GM12873 (cell line): ENCODE data around the gene OAF.

Source experiments
- TF ChIP-seq, protein P1 (sequence below): IDR thresholded peaks from 2 replicates; pipeline ENCODE4 v1.5.1; 2012; ENCODE audit warnings: low read depth, mild to moderate bottlenecking, moderate library complexity, low read length, control low read depth; ENCODE audit not compliant: insufficient read depth; ENCODE audit errors: missing control alignments

OAF gene

DNA sequence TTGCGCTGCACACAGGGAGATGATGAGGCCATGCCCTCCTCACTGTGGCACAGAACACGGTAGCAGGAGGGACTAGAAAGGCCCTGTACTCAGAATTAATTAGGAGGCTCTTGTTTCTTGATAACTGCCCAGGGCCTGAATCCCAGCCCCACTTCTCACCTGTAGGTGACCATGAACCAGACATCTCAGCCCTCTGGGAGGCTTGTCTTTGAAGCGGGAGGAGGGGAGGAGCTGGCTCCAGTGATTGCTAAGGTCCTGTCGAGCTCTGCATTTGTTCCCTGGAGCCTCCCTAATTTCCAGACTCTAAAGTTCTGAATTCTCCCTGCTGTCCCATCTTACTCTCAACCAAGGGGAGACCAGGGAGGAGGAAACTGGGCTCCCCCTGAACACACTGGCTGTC, 19.8 kb upstream of the OAF start:
- TF ChIP-seq, protein P1, sequence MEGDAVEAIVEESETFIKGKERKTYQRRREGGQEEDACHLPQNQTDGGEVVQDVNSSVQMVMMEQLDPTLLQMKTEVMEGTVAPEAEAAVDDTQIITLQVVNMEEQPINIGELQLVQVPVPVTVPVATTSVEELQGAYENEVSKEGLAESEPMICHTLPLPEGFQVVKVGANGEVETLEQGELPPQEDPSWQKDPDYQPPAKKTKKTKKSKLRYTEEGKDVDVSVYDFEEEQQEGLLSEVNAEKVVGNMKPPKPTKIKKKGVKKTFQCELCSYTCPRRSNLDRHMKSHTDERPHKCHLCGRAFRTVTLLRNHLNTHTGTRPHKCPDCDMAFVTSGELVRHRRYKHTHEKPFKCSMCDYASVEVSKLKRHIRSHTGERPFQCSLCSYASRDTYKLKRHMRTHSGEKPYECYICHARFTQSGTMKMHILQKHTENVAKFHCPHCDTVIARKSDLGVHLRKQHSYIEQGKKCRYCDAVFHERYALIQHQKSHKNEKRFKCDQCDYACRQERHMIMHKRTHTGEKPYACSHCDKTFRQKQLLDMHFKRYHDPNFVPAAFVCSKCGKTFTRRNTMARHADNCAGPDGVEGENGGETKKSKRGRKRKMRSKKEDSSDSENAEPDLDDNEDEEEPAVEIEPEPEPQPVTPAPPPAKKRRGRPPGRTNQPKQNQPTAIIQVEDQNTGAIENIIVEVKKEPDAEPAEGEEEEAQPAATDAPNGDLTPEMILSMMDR = no peak

DNA sequence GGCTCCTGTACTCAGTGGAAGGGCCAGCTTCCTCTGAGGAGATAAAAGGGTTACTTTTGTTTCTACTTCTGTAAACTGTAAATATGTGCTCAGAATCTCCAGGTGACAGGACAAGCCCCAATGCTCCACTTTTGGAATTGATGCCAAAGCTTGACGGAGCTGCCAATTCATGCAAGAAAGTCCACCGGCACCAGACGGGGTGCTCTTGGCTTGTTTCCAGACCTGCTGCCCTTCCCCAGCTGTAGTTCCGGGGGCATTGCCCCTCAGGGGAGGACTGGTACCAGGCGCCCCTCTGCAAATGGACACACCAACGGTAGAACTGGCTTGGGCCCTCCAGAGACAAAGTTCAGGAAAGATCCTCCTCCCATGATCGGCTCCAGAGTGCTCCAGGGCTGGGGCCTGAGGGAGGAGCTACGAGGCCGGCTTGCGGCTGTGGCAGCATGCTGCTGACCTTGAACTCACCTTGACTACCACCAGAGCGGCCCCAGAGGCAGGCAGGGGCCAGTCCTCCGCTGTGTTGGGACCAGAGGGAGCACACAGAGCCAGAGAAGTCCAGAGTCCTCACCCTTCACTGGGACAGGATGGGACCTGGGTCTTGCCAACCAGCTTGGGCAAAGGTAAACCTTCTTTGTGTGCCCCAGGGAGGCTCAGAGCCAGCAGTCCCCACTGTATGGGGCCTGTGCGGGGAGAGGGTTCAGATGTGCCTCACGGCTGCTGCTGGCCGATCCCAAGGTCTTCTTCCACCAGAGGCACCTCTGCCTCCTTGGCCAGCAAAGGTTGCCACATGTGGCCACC, 17.8 kb upstream of the OAF start:
- TF ChIP-seq, protein P1 = no peak

DNA sequence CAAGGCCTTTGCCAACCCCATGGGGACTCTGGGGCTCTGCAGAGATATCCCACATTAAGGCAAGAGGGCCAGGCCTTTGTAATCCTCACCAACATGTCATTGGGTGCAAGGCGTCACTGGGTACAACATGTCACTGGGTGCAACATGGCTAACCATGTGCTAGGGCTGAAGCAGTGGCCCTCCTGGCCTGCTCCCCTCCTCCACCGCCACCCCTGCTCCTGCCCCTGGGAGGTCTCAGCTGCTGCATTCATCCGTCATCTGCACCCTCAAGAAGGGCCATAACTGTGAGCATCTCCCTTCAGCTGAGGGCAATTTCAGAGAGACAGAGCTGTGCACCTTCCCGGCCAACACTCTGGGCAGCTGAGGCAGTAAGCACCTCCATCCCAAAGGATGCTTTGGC, 16.7 kb upstream of the OAF start:
- TF ChIP-seq, protein P1 = no peak

DNA sequence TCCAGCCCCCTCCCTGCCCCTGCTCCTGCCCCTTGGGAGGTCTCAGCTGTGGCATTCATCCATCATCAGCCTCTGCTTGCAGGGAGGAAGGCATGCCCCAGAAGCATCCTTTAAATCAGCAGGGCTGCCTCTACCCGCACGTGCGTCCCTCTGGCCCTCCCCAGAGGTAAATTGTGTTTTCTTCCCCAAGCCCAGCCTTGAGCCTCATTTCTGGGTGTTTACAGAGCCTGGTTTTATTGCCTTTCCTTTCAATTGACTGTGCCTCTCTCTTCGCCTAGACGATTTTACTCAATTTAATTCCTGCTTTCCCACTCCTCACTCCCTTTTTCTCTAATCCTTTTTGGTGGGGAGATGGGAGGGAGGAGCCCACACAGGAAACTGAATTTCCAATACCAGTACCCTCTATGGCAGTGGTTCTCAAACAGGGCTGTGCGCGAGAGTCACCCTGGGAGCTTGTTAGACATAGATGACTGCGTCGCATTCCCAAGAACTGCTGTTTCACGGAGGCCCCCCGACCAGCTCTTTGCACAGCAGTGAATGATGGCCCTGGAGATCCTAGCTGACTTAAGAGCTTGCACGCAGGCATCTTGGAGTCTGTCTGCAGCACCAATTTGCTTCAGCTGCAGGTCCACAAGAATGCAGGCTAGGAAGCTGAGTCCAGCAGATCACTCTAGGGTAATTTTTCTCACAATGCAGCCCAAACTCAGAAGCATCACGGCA, 15.1 kb upstream of the OAF start:
- TF ChIP-seq, protein P1 = no peak

DNA sequence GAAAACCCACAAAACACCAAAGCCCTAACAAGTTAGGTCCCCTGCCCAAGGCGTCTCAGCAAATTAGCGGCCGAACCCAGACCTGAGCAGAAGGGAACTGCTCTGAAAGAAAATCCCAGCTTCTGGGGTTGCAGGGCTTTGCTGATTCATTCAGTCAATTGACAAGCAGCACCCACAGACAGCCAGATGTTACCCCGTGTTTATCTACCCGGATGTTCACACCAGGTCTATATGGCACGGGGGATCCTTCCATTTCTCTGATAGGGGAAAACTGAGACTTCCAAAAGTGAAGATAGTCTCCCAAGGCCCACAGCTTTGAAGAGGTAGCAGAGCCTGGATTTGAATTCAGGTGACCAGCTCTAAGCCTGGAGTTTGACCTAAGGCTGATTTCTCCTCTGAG, 14.0 kb upstream of the OAF start:
- TF ChIP-seq, protein P1 = no peak

DNA sequence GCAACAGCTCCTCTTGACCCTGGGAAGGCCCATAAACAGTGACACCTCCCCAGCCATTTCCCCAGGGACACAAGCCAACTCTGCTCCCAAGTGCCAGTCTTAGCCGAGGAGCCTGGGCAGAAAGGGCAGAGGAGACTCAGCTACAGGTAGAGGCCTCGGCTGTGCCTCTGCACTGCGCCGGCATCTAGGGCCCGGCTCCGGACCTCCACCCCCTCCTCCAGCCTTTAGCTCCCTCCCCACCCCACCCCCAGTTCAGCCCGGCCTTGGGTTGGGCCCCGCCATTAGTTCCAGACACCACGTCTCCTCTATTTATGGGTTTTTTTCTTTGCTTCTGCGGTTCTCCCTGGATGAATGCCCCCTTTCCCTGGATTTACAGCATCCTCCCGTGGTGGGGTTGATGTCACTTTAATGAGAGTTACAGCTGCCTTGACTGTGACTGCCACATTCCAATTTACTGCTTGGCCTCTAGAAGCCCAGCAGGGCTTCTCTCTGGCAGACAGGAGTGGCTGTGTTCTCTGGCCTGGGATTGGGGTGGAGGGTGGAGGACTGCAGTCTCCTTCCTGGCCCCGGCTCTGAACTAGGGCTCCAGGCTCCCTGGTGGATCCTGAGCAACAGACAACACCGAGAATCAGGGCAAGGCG, 13.5 kb upstream of the OAF start:
- TF ChIP-seq, protein P1 = no peak

DNA sequence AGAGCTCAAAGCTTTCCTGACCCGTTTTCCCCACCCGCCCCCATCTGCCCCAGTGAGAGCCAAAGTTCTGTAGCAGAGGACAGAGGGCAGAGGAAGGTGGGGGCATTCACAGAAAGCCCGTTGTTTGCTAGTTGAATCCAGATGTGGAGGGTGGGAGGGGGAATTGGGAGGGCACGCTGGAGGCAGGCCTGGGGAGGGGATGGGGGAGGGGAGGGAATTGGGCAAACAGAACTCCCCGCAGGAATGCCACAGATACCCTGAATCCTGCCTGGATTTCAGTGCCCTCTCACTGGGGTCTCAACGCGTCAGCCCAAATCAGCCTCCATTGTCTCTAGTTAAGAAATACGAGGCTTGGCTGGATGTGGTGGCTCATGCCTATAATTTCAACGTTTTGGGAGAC, 12.9 kb upstream of the OAF start:
- TF ChIP-seq, protein P1 = no peak
